Activated CD4-positive, alpha-beta T cell treated with anti-CD3 and anti-CD28 coated beads, Interleukin-2, amount 50 U/mL, for 48 hours (primary cell): ENCODE results near the gene CES2.
"Not testable (repeated sequence)": the region's sequence is repeated elsewhere in the genome, so short reads cannot be mapped to it uniquely, and the experiment has no call there.

Experiments
- DNase-seq, 2 experiments: peaks; one replicate each; pipeline ENCODE4 v3.0.0-alpha.2; 2020

Gene CES2

GRCh38 chr16:66937725-66938337 is 2.5 kb downstream of the CES2 start:
- no peak for DNase-seq

DNA sequence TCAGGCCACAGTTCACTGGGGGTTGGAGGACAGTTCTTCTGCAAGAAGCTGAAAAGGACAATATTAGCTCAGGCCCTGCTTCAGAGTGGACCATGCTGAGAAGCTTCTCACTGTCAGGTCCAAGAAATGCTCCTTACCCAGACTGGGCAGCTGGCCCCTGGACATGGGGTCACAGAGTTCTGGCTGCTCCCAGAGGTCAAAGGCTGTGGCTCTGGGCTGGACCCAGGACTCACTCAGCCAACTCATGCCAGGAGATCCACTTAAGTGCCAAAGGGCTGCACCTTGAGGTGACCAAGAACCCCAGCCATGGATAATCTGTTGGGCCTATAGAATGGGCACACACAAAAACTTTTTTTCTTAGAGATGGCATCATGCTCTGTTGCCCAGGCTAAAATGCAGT is 4.0 kb downstream of the CES2 start:
- no peak for DNase-seq

- no peak for DNase-seq
These were observed 4.9 kb downstream of the CES2 start for GRCh38 chr16:66940236-66940635.

DNA sequence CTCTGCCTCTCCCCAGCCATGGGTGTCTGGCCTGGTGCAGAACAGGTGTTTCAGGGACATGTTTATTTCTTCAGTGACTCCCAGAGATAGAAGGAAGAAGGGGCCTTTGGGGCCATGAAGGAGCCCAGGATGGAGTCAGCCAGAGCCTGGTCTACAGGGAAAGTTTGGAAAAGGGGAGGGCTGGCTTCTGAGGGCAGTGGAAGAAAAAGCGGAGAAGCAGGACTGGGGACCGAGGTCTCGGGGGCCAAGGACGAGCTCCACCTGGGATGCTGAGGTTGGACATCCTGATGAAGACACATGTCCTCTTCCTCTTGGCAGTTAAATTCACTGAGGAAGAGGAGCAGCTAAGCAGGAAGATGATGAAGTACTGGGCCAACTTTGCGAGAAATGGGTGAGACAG is 7.7 kb downstream of the CES2 start:
- DNase-seq, result no peak

- no peak for DNase-seq
These were observed 8.2 kb downstream of the CES2 start for GRCh38 chr16:66943426-66944053.

GRCh38 chr16:66944054-66944441 is 8.7 kb downstream of the CES2 start:
- no peak for DNase-seq

DNA sequence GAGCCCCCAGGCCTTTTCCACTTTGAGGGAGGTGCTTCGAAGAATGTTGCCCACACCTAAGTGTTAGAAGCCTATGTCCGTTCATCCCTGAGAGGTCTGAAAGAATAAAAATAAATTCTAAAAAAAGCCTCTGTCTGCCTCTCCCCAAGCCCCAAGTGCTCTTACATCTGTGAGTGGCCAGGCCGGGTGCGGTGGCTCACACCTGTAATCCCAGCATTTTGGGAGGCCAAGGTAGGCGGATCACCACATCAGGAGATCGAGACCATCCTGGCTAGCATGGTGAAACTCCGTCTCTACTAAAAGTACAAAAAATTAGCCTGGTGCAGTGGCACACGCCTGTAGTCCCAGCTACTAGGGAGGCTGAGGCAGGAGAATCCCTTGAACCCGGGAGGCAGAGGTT is 9.7 kb downstream of the CES2 start:
- not testable (repeated sequence) for DNase-seq

DNA sequence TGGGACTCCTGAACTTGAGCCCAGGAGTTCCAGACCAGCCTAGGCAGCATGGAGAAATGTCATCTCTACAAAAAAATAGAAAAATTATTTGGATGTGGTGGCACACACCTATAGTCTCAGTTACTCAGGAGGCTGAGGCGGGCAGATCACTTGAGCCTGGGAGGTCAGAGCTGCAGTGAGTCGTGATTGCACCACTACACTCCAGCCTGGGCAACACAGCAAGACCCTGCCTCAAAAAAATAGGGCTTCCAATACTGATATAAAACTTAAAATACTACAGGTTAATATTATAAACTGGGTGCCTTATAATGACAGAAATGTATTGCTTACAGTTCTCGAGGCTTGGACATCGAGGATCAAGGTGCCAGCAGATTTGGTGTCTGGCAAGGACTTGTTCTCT is 10.6 kb downstream of the CES2 start:
- DNase-seq, result no peak

- no peak for DNase-seq
These were observed 11.2 kb downstream of the CES2 start for GRCh38 chr16:66946541-66946940.

GRCh38 chr16:66946974-66947301 is 11.6 kb downstream of the CES2 start:
- DNase-seq, result no peak

GRCh38 chr16:66947302-66948065 is 12.2 kb downstream of the CES2 start:
- DNase-seq, result peak; percentile 93 to 94

DNA sequence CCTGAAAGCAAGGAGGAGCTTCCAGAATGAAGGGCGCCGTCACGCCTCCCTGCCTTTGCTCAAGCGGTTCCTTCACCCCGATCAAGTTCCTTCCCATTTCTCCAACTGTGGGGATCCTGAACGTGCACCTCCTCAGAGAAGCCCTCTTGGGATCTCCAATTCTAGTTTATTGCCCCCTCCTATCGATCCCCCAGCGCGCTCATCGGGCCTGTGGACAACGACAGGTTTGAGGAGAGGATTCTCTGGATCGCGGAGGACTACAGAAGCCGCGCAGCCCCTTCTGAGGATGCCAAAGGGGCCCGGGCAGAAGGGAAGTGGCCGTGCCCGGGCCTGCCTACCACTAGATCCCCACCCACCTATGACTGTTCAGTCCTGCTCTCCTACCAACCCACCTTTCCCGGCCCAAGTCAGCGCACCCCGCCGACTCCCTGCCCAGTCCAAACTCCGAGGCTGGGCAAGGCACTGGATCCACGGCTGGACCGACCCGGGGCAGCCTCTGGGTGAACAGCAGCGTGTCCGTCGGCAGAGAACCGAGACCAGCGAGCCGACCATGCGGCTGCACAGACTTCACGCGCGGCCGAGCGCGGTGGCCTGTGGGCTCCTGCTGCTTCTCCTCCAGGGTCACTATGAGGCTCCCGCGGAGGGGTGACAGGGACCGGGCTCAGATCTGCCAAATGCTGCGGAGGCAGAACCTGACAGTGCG is 13.0 kb downstream of the CES2 start:
- no peak for DNase-seq

DNA sequence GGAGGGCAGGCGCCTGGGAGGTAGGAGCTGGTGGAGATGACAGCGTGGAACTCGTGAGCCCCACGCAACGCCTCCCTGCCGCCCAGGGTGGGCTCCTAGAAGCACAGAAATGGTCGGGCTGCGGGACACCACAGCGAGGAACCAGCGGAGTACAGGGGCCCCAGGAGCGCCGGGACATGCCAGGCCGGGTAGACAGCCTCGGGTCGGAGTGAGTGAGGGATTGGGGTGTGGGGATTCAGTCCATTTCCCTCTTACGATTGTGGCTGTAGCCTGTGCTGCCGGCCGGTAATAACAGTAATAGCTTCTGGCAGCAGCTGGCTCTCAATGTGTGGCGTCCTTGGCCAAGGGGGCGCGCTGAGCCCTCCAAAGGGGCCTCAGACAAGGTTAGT is 13.5 kb downstream of the CES2 start:
- DNase-seq, result no peak

DNA sequence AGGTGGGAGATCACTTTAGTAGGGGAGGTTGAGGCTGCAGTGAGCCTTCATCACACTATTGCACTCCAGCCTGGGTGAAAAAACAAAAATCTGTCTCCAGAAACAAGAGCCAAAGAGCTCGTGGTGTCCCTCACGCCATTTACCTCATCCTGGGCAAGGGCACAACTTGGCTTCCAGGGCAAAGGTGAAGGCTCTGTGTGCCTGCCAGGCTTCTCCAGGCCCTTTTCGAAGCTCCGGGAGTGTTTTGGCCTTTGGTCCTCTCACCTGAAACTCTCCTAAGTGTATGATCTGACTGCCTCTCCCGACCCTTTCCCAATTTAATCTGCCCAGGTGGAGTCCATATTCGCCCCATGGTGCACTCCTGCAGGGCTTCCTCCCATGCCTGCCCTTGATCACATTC is 14.2 kb downstream of the CES2 start:
- DNase-seq, result no peak

- no peak for DNase-seq
These were observed 15.1 kb downstream of the CES2 start for GRCh38 chr16:66950437-66950836.

DNA sequence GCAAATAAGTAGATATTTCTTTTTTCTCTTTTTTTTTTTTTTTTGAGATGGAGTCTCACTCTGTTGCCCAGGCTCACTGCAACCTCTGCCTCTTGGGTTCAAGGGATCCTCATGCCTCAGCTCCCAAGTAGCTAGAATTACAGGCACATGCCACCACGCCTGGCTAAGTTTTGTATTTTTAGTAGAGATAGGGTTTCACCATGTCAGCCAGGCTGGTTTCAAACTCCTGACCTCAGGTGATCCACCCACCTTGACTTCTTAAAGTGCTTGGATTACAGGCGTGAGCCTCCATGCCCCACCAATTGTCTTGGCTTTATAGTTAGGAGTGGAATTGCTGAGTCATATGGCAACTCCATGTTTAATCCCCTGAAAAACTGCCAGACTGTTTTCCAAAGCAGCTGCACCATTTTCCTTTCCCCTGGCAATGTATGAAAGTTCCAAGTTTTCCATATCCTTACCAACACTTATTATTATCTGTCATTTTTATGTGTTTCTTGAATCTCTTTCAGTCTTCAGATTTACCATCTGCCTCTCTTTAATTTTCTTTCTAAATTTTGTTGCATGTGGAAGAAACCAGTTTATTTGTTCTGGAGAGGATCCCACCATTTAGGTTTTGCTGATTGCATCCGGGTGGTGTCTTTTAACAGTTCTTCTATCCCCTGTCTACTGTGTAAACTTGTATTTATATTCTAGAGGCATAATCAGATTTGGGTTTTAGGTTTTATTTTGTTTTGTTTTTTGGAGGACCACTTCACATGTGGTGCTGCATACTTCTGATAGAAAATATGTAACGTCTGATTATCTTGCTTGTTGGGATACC is 15.9 kb downstream of the CES2 start:
- no peak for DNase-seq

GRCh38 chr16:66952430-66953110 is 17.3 kb downstream of the CES2 start:
- DNase-seq, result no peak

DNA sequence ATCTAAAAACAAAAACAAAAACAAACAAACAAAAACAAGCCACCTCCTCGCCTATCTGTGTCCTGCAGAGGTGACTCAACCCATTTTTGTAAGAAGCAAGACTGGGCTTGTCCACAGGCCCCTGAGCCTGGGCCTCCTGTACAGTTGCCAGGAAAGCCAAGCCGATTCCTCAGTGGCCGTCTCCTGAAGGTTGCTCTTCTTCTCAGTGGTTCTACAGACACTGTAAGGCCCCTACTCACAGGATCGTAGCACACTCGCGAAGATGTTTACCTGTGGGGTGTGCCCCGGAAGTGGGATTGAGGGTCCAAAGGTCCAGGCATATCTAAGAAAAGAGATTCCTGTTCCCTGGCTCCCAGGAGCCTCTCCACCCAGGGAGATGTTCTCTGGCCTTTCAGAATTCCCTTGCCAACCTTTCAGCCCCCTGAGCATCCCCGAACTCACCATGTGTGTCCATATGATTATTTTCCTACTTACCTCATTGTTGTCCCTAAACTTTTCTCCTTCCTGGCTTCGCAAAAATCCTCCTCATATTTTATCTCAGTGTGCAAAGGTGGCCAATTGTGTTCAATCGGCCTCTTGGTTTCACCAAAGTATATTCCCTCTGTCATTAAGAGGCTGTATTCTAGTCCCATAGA is 18.3 kb downstream of the CES2 start:
- DNase-seq, result no peak

GRCh38 chr16:66954097-66954659 is 18.9 kb downstream of the CES2 start:
- DNase-seq, result peak; percentile 82 to 87

GRCh38 chr16:66955363-66956153 is 20.2 kb downstream of the CES2 start:
- DNase-seq, result not testable (repeated sequence)

DNA sequence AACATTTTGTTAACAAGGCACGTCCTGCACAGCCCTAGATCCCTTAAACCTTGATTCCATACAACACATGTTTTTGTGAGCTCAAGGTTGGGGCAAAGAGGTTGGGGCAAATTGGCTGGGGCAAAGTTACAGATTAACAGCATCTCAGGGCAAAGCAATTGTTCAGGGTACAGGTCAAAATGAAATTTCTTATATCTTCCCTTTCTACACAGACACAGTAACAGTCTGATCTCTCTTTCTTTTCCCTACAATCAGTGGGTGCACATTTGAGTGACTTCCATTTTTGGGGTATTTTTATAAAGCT is 20.8 kb downstream of the CES2 start:
- DNase-seq, result not testable (repeated sequence)
